Measurements from ENCODE around the gene PDXK. TPM values are rescaled to one million over a fixed set of nuclear protein-coding genes. Genes with fewer than 3 reads are reported as not detected.

The PDXK gene
- total and polyA plus RNA-seq, 2 donors (not counting 3 experiments of a cell fraction or from before 2014, with no cell fraction given) = 44.2 to 59.1 TPM

GRCh38 chr21:43754948-43755781, 36.2 kb downstream of the PDXK start:
- H3K4me2 ChIP-seq (ENCODE audit: insufficient read depth, low read length) = no peak overlapping the region
- H3K4me3 ChIP-seq (replicated peaks in 1 of 3; ENCODE audit: insufficient read depth in 1 of 3, low read depth in 1 of 3, low read length in 3 of 3) = no peak overlapping the region
- BruUV-seq (replicated peaks) = no TSS peak
- DNase-seq (ENCODE audit: low read depth, low spot score) = no peak
- no peak for TF ChIP-seq POLR2A (IDR thresholded peaks at IDR 0.05; ENCODE audit: low read depth, low read length)
- TF ChIP-seq FOS (IDR thresholded peaks at IDR 0.05; ENCODE audit: borderline replicate concordance, insufficient read depth, low read length) = no peak
- no peak for TF ChIP-seq CTCF (IDR thresholded peaks at IDR 0.05; ENCODE audit: extremely low read depth in 1 of 2, insufficient read depth in 1 of 2, low read depth in 1 of 2, low read length in 2 of 2)
- TF ChIP-seq GATA2 (IDR thresholded peaks at IDR 0.05; ENCODE audit: insufficient read depth, insufficient read length, low read depth, low read length) = no peak
- no peak for TF ChIP-seq EZH2 (IDR thresholded peaks at IDR 0.05; ENCODE audit: borderline replicate concordance, low read depth, low read length, severe bottlenecking)
- TF ChIP-seq POLR2AphosphoS5 (IDR thresholded peaks at IDR 0.05; ENCODE audit: insufficient read depth, low read depth, low read length) = no peak
- no peak for TF ChIP-seq MAX (IDR thresholded peaks at IDR 0.05; ENCODE audit: insufficient read depth, insufficient read length)
- TF ChIP-seq MYC (IDR thresholded peaks at IDR 0.05; ENCODE audit: low read depth, low read length) = no peak
- no peak for TF ChIP-seq JUN (IDR thresholded peaks at IDR 0.05; ENCODE audit: borderline replicate concordance, insufficient read depth, insufficient read length, low read depth)
- no peaks in the 10 kb centered on the region for H3K27me3 ChIP-seq (ENCODE audit: control insufficient read depth in 2 of 2, insufficient read depth in 2 of 2, low read length in 2 of 2)
- CTCF ChIA-PET = no interaction called here
- POLR2A ChIA-PET = no interaction called here
- FAIRE-seq = no peak
- no peaks in the 10 kb centered on the region for H3K79me2 ChIP-seq (ENCODE audit: control insufficient read depth, insufficient read depth, low read length)
- no peaks in the 10 kb centered on the region for H3K4me1 ChIP-seq (ENCODE audit: control insufficient read depth, extremely low read depth, insufficient read depth, low read length)
- intact Hi-C loops (cut with micrococcal nuclease) (no loop called here), dilution Hi-C loops (cut with MboI; ENCODE audit: extremely low pct_ligation_motif_present, low sequenced_read_pairs) (no loop called here)
- H3K27ac ChIP-seq (ENCODE audit: insufficient read depth, low read depth, low read length) = no peak overlapping the region
- H3K9me1 ChIP-seq (replicated peaks; ENCODE audit: control insufficient read depth, extremely low read depth, insufficient read depth, low read length) = no peaks in the 10 kb centered on the region
- H3K9me3 ChIP-seq (replicated peaks; ENCODE audit: control insufficient read depth, insufficient read depth, low read length) = no peaks in the 10 kb centered on the region
- H3K9ac ChIP-seq (replicated peaks; ENCODE audit: extremely low read depth, insufficient read depth, low read length) = no peak overlapping the region
- H3K36me3 ChIP-seq (ENCODE audit: control insufficient read depth in 2 of 2, extremely low read depth in 1 of 2, insufficient read depth in 2 of 2, low read length in 2 of 2) = peaks cover 3 to 16% of the 10 kb centered on the region in 2 experiments
- no peak overlapping the region for H2AFZ ChIP-seq (ENCODE audit: low read depth, low read length)
- H4K20me1 ChIP-seq (replicated peaks; ENCODE audit: control insufficient read depth, extremely low read depth, insufficient read depth, low read length) = no peaks in the 10 kb centered on the region

All from endothelial cell of umbilical vein (primary cell).